ENCODE data around the gene YOD1. TPM values are rescaled to one million over a fixed set of nuclear protein-coding genes. Genes with fewer than 3 reads are reported as not detected.

Gene YOD1
- total and polyA plus RNA-seq, 2 of the 13 experiments (the other 11 are each of a cell fraction or from before 2014, with no cell fraction given), result 3.4 to 9.1 TPM

GRCh38 chr1:207001492-207002245 is 49.3 kb downstream of the YOD1 start:
- POLR2A ChIA-PET, result no interaction called here
- Histone ChIP-seq H3K4me3 (replicated peaks in 1 of 3; ENCODE audit: insufficient read depth in 1 of 3, low read depth in 2 of 3, low read length in 3 of 3) (no peak overlapping the region), H2AFZ (ENCODE audit: low read length) (no peak overlapping the region)

More at GRCh38 chr1:207001492-207002245, 49.3 kb downstream of the YOD1 start:
- Histone ChIP-seq H3K4me1 (ENCODE audit: insufficient read depth, low read length) (peaks cover 45% of the 10 kb centered on the region), H3K4me2 (ENCODE audit: low read depth, low read length) (no peak overlapping the region), H3K27ac (ENCODE audit: extremely low read length, insufficient read depth, low read length) (no peak overlapping the region), H4K20me1 (ENCODE audit: insufficient read depth, low read length) (no peaks in the 10 kb centered on the region), H3K27me3 (ENCODE audit: control insufficient read depth in 1 of 2, insufficient read depth in 2 of 2, low read length in 2 of 2) (0 out of 5 replicates have a peak, but pooled peaks cover 0 to 2% of the 10 kb centered on the region in 2 experiments), H3K36me3 (replicated peaks in 1 of 2; ENCODE audit: control insufficient read depth in 1 of 2, insufficient read depth in 2 of 2, low read length in 2 of 2) (no peaks in the 10 kb centered on the region), H3K79me2 (ENCODE audit: insufficient read depth, low read length) (no peaks in the 10 kb centered on the region), H3K9ac (ENCODE audit: insufficient read depth, low read depth, low read length) (no peak overlapping the region), H3K9me3 (ENCODE audit: low read length) (no peaks in the 10 kb centered on the region)
- 13% methylated on average over 4 of the region's 5 CpGs for WGBS (ENCODE audit: low lambda C conversion rate)
- no TSS peak for BruUV-seq (replicated peaks)
- FAIRE-seq (no peak), ATAC-seq (no peak), DNase-seq (ENCODE audit: low spot score) (no peak)
- in situ Hi-C loops (cut with HindIII; ENCODE audit: extremely low pct_ligation_motif_present, low pct_unique_long_range_greater_than_20kb) (no loop called here), intact Hi-C loops (cut with micrococcal nuclease; ENCODE audit: unreplicated experiment) (no loop called here)
- TF ChIP-seq REXO4 (CRISPR knock-in tag; IDR thresholded peaks at IDR 0.05; ENCODE audit: borderline replicate concordance) (no peak), PHB2 (IDR thresholded peaks at IDR 0.05; ENCODE audit: partially characterized antibody) (no peak), ZNF432 (CRISPR knock-in tag; IDR thresholded peaks at IDR 0.05; ENCODE audit: borderline replicate concordance) (no peak), MEF2D (CRISPR knock-in tag; IDR thresholded peaks at IDR 0.05) (no peak), ZNF350 (CRISPR knock-in tag; IDR thresholded peaks at IDR 0.05; ENCODE audit: borderline replicate concordance, low read depth) (no peak), ELF3 (CRISPR knock-in tag; IDR thresholded peaks at IDR 0.05) (no peak), SP5 (CRISPR knock-in tag; IDR thresholded peaks at IDR 0.05; ENCODE audit: borderline replicate concordance, low read depth) (no peak), ZNF616 (CRISPR knock-in tag; IDR thresholded peaks at IDR 0.05; ENCODE audit: low read depth) (no peak), SETDB1 (CRISPR knock-in tag; IDR thresholded peaks at IDR 0.05; ENCODE audit: borderline replicate concordance) (no peak), ZNF235 (CRISPR knock-in tag; IDR thresholded peaks at IDR 0.05; ENCODE audit: borderline replicate concordance) (no peak), CEBPG (CRISPR knock-in tag; IDR thresholded peaks at IDR 0.05) (no peak), ZNF576 (CRISPR knock-in tag; IDR thresholded peaks at IDR 0.05) (no peak), ZNF781 (CRISPR knock-in tag; IDR thresholded peaks at IDR 0.05; ENCODE audit: borderline replicate concordance, not compliant biosample characterization) (no peak)
- TF ChIP-seq, protein P1, sequence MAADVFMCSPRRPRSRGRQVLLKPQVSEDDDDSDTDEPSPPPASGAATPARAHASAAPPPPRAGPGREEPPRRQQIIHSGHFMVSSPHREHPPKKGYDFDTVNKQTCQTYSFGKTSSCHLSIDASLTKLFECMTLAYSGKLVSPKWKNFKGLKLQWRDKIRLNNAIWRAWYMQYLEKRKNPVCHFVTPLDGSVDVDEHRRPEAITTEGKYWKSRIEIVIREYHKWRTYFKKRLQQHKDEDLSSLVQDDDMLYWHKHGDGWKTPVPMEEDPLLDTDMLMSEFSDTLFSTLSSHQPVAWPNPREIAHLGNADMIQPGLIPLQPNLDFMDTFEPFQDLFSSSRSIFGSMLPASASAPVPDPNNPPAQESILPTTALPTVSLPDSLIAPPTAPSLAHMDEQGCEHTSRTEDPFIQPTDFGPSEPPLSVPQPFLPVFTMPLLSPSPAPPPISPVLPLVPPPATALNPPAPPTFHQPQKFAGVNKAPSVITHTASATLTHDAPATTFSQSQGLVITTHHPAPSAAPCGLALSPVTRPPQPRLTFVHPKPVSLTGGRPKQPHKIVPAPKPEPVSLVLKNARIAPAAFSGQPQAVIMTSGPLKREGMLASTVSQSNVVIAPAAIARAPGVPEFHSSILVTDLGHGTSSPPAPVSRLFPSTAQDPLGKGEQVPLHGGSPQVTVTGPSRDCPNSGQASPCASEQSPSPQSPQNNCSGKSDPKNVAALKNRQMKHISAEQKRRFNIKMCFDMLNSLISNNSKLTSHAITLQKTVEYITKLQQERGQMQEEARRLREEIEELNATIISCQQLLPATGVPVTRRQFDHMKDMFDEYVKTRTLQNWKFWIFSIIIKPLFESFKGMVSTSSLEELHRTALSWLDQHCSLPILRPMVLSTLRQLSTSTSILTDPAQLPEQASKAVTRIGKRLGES (CRISPR knock-in tag; IDR thresholded peaks at IDR 0.05; ENCODE audit: borderline replicate concordance), result no peak
- TF ChIP-seq, protein P2, sequence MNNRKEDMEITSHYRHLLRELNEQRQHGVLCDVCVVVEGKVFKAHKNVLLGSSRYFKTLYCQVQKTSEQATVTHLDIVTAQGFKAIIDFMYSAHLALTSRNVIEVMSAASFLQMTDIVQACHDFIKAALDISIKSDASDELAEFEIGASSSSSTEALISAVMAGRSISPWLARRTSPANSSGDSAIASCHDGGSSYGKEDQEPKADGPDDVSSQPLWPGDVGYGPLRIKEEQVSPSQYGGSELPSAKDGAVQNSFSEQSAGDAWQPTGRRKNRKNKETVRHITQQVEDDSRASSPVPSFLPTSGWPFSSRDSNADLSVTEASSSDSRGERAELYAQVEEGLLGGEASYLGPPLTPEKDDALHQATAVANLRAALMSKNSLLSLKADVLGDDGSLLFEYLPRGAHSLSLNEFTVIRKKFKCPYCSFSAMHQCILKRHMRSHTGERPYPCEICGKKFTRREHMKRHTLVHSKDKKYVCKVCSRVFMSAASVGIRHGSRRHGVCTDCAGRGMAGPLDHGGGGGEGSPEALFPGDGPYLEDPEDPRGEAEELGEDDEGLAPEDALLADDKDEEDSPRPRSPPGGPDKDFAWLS (CRISPR knock-in tag; IDR thresholded peaks at IDR 0.05; ENCODE audit: borderline replicate concordance), result no peak
- CTCF ChIA-PET (ENCODE audit: low intra/inter-chr PET ratio, low total read pairs), result no interaction called here
